ENCODE results near the gene PTPN22. TPM values are rescaled to one million over a fixed set of nuclear protein-coding genes. Genes with fewer than 3 reads are reported as not detected.

Gene PTPN22
- total RNA-seq, 1 donor from 2014 or later = 14.1 TPM

DNA sequence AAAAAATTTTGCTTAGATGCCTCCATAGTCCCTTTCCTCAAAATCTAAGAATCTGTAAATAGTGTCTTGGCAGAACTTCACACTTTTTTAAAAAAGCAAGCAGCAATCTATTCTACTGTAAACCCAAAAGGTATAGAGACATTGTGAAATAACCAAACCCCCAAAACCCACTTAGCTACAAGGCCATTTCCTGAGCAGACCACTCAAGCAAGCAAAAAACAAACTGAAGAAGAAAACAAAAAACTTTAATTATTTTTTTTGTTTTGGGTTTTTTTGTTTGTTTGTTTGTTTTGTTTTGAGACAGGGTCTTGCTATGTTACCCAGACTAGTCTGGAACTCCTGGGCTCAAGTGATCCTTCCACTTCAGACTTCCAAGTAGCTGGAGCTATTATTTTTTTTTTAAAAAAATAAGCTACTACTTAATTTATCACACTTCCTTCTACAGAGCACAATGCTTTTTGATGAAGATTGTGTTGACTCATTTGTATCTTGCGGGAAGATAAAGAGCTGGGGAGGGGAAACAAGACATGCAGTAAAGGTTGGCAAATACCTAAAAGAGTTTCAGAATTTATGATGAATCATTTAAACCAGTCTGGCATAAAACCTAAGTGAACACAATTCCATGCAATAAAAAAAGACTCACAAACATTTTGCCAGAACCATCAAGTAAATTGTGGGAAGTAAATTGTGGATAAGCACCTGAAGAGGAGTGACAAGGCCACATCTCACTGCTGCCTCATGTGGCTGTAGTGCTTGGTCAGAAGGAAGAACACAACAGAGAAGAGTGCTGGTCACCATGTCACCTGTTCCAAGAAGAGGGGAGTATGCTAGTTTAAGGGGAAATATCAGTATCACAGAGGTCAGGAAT lies 2.7 kb upstream of the PTPN22 start:
- no peak overlapping the region for H3K27ac ChIP-seq
- intact Hi-C loops (cut with DNase I) = no loop called here
- no peak overlapping the region for H3K4me3 ChIP-seq
- no peak for DNase-seq
- TF ChIP-seq, protein P1, sequence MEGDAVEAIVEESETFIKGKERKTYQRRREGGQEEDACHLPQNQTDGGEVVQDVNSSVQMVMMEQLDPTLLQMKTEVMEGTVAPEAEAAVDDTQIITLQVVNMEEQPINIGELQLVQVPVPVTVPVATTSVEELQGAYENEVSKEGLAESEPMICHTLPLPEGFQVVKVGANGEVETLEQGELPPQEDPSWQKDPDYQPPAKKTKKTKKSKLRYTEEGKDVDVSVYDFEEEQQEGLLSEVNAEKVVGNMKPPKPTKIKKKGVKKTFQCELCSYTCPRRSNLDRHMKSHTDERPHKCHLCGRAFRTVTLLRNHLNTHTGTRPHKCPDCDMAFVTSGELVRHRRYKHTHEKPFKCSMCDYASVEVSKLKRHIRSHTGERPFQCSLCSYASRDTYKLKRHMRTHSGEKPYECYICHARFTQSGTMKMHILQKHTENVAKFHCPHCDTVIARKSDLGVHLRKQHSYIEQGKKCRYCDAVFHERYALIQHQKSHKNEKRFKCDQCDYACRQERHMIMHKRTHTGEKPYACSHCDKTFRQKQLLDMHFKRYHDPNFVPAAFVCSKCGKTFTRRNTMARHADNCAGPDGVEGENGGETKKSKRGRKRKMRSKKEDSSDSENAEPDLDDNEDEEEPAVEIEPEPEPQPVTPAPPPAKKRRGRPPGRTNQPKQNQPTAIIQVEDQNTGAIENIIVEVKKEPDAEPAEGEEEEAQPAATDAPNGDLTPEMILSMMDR (IDR thresholded peaks at IDR 0.05) = no peak
- H3K27me3 ChIP-seq (ENCODE audit: low read depth) = no peaks in the 10 kb centered on the region
- no peak for ATAC-seq
- H3K4me1 ChIP-seq = peaks cover 15% of the 10 kb centered on the region
- no peaks in the 10 kb centered on the region for H3K36me3 ChIP-seq
- no peaks in the 10 kb centered on the region for H3K9me3 ChIP-seq

DNA sequence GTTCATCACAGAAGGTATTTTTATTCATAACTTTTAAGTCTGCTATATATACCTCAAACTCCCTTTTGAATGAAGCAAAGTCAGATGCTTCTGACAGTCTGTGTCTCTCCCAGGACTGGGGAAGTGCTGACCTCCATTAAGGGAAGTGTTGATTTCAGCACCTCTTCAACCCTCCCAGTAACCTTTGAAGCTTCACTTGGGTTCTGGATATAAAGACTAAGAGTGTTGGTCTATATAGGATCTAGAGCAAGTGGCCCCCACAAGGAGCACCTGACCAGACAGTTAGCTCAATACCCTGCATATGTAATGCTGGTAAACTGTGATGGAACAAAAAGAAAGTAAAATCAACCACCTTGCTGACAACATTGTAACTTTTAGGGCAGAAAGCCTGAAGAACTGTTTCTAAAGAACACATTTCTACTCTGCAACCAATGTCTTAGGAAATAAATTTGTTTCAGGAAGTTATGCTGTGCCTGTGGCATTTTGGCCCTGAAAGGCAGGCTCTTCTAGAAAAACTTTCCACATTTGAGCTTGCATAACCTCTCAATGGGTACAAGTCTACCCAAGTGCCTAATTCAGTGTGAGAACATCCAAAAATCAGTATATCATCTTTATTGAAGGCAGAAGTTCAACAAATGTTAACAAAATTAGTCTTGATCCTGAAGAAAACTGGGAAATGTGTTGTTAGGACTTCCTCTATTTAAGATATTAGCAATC lies 865 bp upstream of the PTPN22 start:
- intact Hi-C loops (cut with DNase I) = no loop called here
- no peaks in the 10 kb centered on the region for H3K27me3 ChIP-seq (ENCODE audit: low read depth)
- ATAC-seq = peak; percentile 64 to 67
- H3K27ac ChIP-seq = peak overlapping the region; percentile 74
- TF ChIP-seq, protein P1 (IDR thresholded peaks at IDR 0.05) = no peak
- H3K4me1 ChIP-seq = peaks cover 15% of the 10 kb centered on the region
- no peaks in the 10 kb centered on the region for H3K9me3 ChIP-seq
- H3K4me3 ChIP-seq = peak overlapping the region; percentile 37
- no peaks in the 10 kb centered on the region for H3K36me3 ChIP-seq
- no peak for DNase-seq

DNA sequence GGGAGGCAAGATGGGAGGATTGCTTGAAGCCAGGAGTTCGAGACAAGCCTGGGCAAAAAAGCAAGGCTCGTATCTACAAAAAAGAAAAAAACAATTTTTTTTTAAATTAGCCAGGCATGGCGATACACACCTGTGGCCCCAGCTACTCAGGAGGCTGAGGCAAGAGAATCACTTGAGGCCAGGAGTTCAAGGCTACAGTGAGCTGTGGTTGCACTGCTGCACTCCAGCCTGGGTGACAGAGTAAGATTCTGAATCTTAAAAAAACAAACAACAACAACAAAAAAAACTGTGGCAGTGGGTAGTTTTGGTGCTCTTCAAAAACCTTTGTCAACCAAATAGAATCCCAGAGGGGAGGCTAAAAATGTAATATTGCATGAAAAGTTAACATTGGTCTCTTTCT lies 734 bp downstream of the PTPN22 start:
- H3K27ac ChIP-seq = peak overlapping the region; percentile 74
- TF ChIP-seq, protein P1 (IDR thresholded peaks at IDR 0.05) = no peak
- no peaks in the 10 kb centered on the region for H3K36me3 ChIP-seq
- ATAC-seq (no peak), DNase-seq (no peak)
- no peaks in the 10 kb centered on the region for H3K27me3 ChIP-seq (ENCODE audit: low read depth)
- peaks cover 15% of the 10 kb centered on the region for H3K4me1 ChIP-seq
- no peaks in the 10 kb centered on the region for H3K9me3 ChIP-seq
- peak overlapping the region; percentile 37 for H3K4me3 ChIP-seq
- intact Hi-C loops (cut with DNase I) = no loop called here

DNA sequence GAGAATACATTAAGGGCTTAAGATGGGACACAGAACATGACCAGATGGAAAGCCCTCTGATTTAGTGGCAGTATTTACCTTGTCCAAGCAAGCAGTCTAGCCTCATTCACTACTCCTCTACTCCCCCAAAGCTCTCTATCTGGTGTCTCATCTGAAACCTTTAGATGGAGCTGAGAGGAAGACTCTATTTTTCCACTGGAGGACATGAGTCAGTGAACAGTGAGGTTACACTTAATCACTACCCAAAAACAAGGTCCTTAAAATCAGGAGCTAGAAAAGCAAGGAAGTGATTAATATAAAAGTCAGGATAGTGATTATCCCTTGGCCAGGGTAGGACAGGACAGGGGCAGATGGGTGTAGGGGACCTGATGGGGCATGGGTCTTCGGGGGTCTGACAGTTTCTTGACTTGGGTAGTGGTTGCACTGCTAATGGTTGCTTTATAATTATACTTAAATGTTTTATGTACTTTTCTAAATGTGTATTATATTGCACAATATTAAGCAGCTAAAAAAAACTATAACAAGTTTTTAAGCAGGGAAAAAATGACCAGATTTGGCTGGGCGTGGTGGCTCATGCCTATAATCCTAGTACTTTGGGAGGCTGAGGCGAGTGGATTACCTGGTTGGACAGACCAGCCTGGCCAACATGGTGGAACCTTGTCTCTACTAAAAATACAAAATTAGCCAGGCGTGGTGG lies 3.0 kb downstream of the PTPN22 start:
- no peaks in the 10 kb centered on the region for H3K9me3 ChIP-seq
- no peaks in the 10 kb centered on the region for H3K36me3 ChIP-seq
- ATAC-seq = no peak
- H3K27ac ChIP-seq = no peak overlapping the region
- TF ChIP-seq, protein P1 (IDR thresholded peaks at IDR 0.05) = no peak
- no peak for DNase-seq
- H3K27me3 ChIP-seq (ENCODE audit: low read depth) = no peaks in the 10 kb centered on the region
- peaks cover 15% of the 10 kb centered on the region for H3K4me1 ChIP-seq
- intact Hi-C loops (cut with DNase I) = no loop called here
- H3K4me3 ChIP-seq = no peak overlapping the region

DNA sequence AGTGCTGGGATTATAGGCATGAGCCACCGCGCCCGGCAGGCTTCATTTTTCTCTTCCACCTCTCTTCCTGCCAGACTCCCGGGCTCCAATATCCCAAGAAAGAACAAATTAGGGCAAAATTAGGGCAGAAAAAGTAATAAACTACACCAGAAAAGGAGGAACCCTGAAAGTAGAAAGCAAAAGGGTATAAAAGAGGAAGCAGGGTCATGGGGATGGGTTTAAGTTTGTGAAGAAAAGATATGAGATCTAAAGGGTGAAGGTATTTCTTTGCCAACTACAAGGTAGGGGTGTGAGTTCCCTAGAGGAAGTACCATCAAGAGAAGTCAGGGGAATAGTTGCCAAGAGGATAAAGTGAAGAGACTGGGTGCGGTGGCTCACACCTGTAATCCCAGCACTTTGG lies 9.9 kb downstream of the PTPN22 start:
- TF ChIP-seq, protein P1 (IDR thresholded peaks at IDR 0.05) = no peak
- Histone ChIP-seq H3K36me3 (no peaks in the 10 kb centered on the region), H3K9me3 (no peaks in the 10 kb centered on the region), H3K4me1 (peaks cover 21% of the 10 kb centered on the region), H3K27ac (no peak overlapping the region), H3K4me3 (no peak overlapping the region), H3K27me3 (ENCODE audit: low read depth) (no peaks in the 10 kb centered on the region)
- no peak for ATAC-seq
- intact Hi-C loops (cut with DNase I) = no loop called here
- no peak for DNase-seq

Measured in lower lobe of right lung (tissue), 2 donors.